NB4 (cell line): ENCODE data around the gene SLC35F1.

Experiments
- POLR2A ChIP-seq: IDR thresholded peaks from 2 replicates; pipeline ENCODE4 v1.6.1; 2011; ENCODE audit warnings: mild to moderate bottlenecking; ENCODE audit not compliant: insufficient read length; ENCODE audit errors: extremely low read depth
- TF ChIP-seq, protein P1 (sequence below): IDR thresholded peaks from one replicate; pipeline ENCODE4 v1.5.1; 2012; ENCODE audit warnings: low read depth, low read length

GRCh38 chr6:118253741-118254140 is 346.7 kb downstream of the SLC35F1 start:
- TF ChIP-seq, protein P1, sequence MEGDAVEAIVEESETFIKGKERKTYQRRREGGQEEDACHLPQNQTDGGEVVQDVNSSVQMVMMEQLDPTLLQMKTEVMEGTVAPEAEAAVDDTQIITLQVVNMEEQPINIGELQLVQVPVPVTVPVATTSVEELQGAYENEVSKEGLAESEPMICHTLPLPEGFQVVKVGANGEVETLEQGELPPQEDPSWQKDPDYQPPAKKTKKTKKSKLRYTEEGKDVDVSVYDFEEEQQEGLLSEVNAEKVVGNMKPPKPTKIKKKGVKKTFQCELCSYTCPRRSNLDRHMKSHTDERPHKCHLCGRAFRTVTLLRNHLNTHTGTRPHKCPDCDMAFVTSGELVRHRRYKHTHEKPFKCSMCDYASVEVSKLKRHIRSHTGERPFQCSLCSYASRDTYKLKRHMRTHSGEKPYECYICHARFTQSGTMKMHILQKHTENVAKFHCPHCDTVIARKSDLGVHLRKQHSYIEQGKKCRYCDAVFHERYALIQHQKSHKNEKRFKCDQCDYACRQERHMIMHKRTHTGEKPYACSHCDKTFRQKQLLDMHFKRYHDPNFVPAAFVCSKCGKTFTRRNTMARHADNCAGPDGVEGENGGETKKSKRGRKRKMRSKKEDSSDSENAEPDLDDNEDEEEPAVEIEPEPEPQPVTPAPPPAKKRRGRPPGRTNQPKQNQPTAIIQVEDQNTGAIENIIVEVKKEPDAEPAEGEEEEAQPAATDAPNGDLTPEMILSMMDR: no peak
- no peak for TF ChIP-seq POLR2A
